PC-3 (cell line): ENCODE results near the gene ZFYVE28. TPM values are rescaled to one million over a fixed set of nuclear protein-coding genes. Genes with fewer than 3 reads are reported as not detected.

Source experiments
- ATAC-seq: fragments of 200-7000 bp; cut with Tn5 transposase; 2 replicates; pipeline ENCODE4 v1.9.1; 2020; ENCODE audit warnings: mild to moderate bottlenecking, moderate library complexity
- BruUV-seq: library from RNA; stranded (reverse); fragments of 400-500 nt; replicated peaks from 2 replicates; lab custom pipeline; 2021; lab: Mats Ljungman, UMichigan
- CTCF ChIA-PET: fragments of 300-600 bp; sonication (Branson Sonifier 250); formaldehyde crosslinking; loops from one replicate; lab custom pipeline; 2022; ENCODE audit warnings: antibody characterized with exemption; lab: Charles Lee
- POLR2A ChIA-PET: fragments of 300-600 bp; sonication (Branson Sonifier 250); formaldehyde crosslinking; loops from one replicate; lab custom pipeline; 2022; ENCODE audit warnings: antibody characterized with exemption; ENCODE audit not compliant: unreplicated experiment; lab: Charles Lee
- DNase-seq: peaks from one replicate; pipeline ENCODE4 v3.0.0-alpha.2; 2015
- H2AFZ ChIP-seq: fragments of 300-600 bp; sonication (generic); 2 replicates; pipeline ENCODE4 v1.6.0; 2016; ENCODE audit warnings: antibody characterized with exemption, low read length
- H3F3A ChIP-seq: fragments of 300-600 bp; sonication (generic); one replicate; pipeline ENCODE4 v1.6.0; 2017; ENCODE audit warnings: antibody characterized with exemption, low read length, control low read depth, mild to moderate bottlenecking; ENCODE audit not compliant: unreplicated experiment
- H3K27ac ChIP-seq: fragments of 300-600 bp; sonication (generic); 2 replicates; pipeline ENCODE4 v1.5.1; 2016; ENCODE audit warnings: mild to moderate bottlenecking, low read length
- H3K27me3 ChIP-seq: fragments of 300-600 bp; sonication (generic); 2 replicates; pipeline ENCODE4 v1.6.1; 2016; ENCODE audit warnings: low read length, mixed read lengths
- H3K36me3 ChIP-seq: fragments of 300-600 bp; sonication (generic); 2 replicates; pipeline ENCODE4 v1.6.1; 2016; ENCODE audit warnings: low read depth, mixed run types, low read length, mixed read lengths
- H3K4me1 ChIP-seq: fragments of 300-600 bp; sonication (generic); 2 replicates; pipeline ENCODE4 v1.5.1; 2016; ENCODE audit warnings: low read length; ENCODE audit not compliant: insufficient read depth
- H3K4me2 ChIP-seq: fragments of 300-600 bp; sonication (generic); 2 replicates; pipeline ENCODE4 v1.6.0; 2016; ENCODE audit warnings: low read length
- H3K4me3 ChIP-seq: fragments of 300-600 bp; sonication (generic); 2 replicates; pipeline ENCODE4 v1.5.1; 2016; ENCODE audit warnings: mild to moderate bottlenecking, low read length, mixed read lengths
- H3K79me2 ChIP-seq: fragments of 300-600 bp; sonication (generic); 2 replicates; pipeline ENCODE4 v1.6.1; 2017; ENCODE audit warnings: low read length, mixed read lengths
- H3K9ac ChIP-seq: fragments of 300-600 bp; sonication (generic); 2 replicates; pipeline ENCODE4 v1.6.0; 2016; ENCODE audit warnings: mild to moderate bottlenecking, low read length
- H3K9me2 ChIP-seq: fragments of 300-600 bp; sonication (generic); replicated peaks from 2 replicates; pipeline ENCODE4 v1.6.1; 2016; ENCODE audit warnings: mixed run types, low read length, mixed read lengths
- H3K9me3 ChIP-seq: fragments of 300-600 bp; sonication (generic); 2 replicates; pipeline ENCODE4 v1.6.1; 2016; ENCODE audit warnings: low read length, mixed read lengths
- H4K20me1 ChIP-seq: fragments of 300-600 bp; sonication (generic); 2 replicates; pipeline ENCODE4 v1.6.1; 2016; ENCODE audit warnings: low read length, mixed read lengths
- CTCF ChIP-seq: fragments of 300-600 bp; sonication (generic); conservative IDR thresholded peaks from 2 replicates; pipeline ENCODE4 v1.5.1; 2017; ENCODE audit warnings: antibody characterized with exemption, low read depth, mild to moderate bottlenecking, low read length
- EZH2 ChIP-seq: fragments of 300-600 bp; sonication (generic); IDR thresholded peaks from one replicate; pipeline ENCODE4 v1.6.1; 2017; ENCODE audit warnings: antibody characterized with exemption, mild to moderate bottlenecking, low read length; ENCODE audit not compliant: unreplicated experiment
- EZH2phosphoT487 ChIP-seq: fragments of 300-600 bp; sonication (generic); IDR thresholded peaks from 2 replicates; pipeline ENCODE4 v1.6.1; 2018; ENCODE audit warnings: mild to moderate bottlenecking, antibody characterized with exemption, low read length, borderline replicate concordance
- intact Hi-C: fragments of 100-400 bp; cut with micrococcal nuclease; formaldehyde crosslinking; loops from 2 replicates; pipeline ENCODE4 v1.9.0; 2023
- total RNA-seq: library from RNA; depleted of rRNA; stranded (reverse); fragments of >200 nt; gene quantifications from 2 replicates; pipeline ENCODE4 v1.2.3, GENCODE V29; 2014

The ZFYVE28 gene
- total RNA-seq, 1 experiment from 2014 or later, result 8.0 TPM

GRCh38 chr4:2333916-2334644 lies 84.4 kb downstream of the ZFYVE28 start:
- H3K79me2 ChIP-seq, result no peaks in the 10 kb centered on the region
- intact Hi-C loops, result no loop called here
- H3K27ac ChIP-seq, result no peak overlapping the region

GRCh38 chr4:2333356-2333841 lies 85.0 kb downstream of the ZFYVE28 start:
- no TSS peak for BruUV-seq
- Histone ChIP-seq H3K9me3 (peaks cover 10% of the 10 kb centered on the region), H4K20me1 (no peaks in the 10 kb centered on the region), H3K27me3 (no peaks in the 10 kb centered on the region), H3K36me3 (peaks cover 9% of the 10 kb centered on the region; the same call in 1 of the 2 replicates), H3K4me1 (peaks cover 14% of the 10 kb centered on the region), H2AFZ (no peak overlapping the region), H3K79me2 (no peaks in the 10 kb centered on the region), H3K4me3 (no peak overlapping the region), H3K27ac (no peak overlapping the region), H3F3A (peaks cover 5% of the 10 kb centered on the region), H3K9ac (no peak overlapping the region), H3K9me2 (no peaks in the 10 kb centered on the region), H3K4me2 (no peak overlapping the region)
- DNase-seq (no peak), ATAC-seq (no peak)
- ChIA-PET POLR2A (no interaction called here), CTCF (no interaction called here)
- TF ChIP-seq EZH2, result no peak
- no peak for TF ChIP-seq EZH2phosphoT487
- TF ChIP-seq CTCF, result no peak
- intact Hi-C loops, result no loop called here

More at GRCh38 chr4:2333916-2334644, 84.4 kb downstream of the ZFYVE28 start:
- no peak overlapping the region for H3K4me2 ChIP-seq
- peaks cover 5% of the 10 kb centered on the region for H3F3A ChIP-seq
- H3K4me3 ChIP-seq, result no peak overlapping the region
- ChIA-PET CTCF (no interaction called here), POLR2A (no interaction called here)
- H2AFZ ChIP-seq, result no peak overlapping the region
- TF ChIP-seq EZH2phosphoT487 (no peak), CTCF (no peak), EZH2 (no peak)
- no TSS peak for BruUV-seq
- no peak for DNase-seq
- peaks cover 14% of the 10 kb centered on the region for H3K4me1 ChIP-seq
- peaks cover 2% of the 10 kb centered on the region; the same call in 1 of the 2 replicates for H3K36me3 ChIP-seq
- ATAC-seq, result no peak
- no peak overlapping the region for H3K9ac ChIP-seq
- no peaks in the 10 kb centered on the region for H3K27me3 ChIP-seq
- no peaks in the 10 kb centered on the region for H3K9me2 ChIP-seq
- peaks cover 4% of the 10 kb centered on the region; the same call in 1 of the 2 replicates for H3K9me3 ChIP-seq
- H4K20me1 ChIP-seq, result no peaks in the 10 kb centered on the region

- Histone ChIP-seq H3K9ac (no peak overlapping the region), H3K27ac (no peak overlapping the region), H3F3A (peaks cover 5% of the 10 kb centered on the region), H4K20me1 (no peaks in the 10 kb centered on the region), H2AFZ (no peak overlapping the region), H3K4me2 (no peak overlapping the region), H3K79me2 (no peaks in the 10 kb centered on the region), H3K4me3 (no peak overlapping the region), H3K9me3 (peaks cover 10% of the 10 kb centered on the region), H3K4me1 (peaks cover 14% of the 10 kb centered on the region), H3K36me3 (peaks cover 10% of the 10 kb centered on the region; the same call in 1 of the 2 replicates), H3K27me3 (no peaks in the 10 kb centered on the region), H3K9me2 (no peaks in the 10 kb centered on the region)
- POLR2A ChIA-PET, result no interaction called here
- ATAC-seq (no peak), DNase-seq (no peak)
- CTCF ChIA-PET, result no interaction called here
- BruUV-seq, result no TSS peak
- TF ChIP-seq EZH2phosphoT487, result no peak
- TF ChIP-seq CTCF, result no peak
- TF ChIP-seq EZH2, result no peak
- intact Hi-C loops, result no loop called here
Measured at GRCh38 chr4:2332976-2333319, 85.5 kb downstream of the ZFYVE28 start.
